OCI-LY1 (cell line): Measurements from ENCODE around the gene KLF4.

Experiments
- H2AFZ ChIP-seq: fragments of 200-600 bp; sonication (generic), shearing (Covaris generic); 2 replicates; pipeline ENCODE4 v1.6.0; 2014; ENCODE audit warnings: antibody characterized with exemption, mild to moderate bottlenecking, low read length
- H3F3A ChIP-seq: fragments of 200-600 bp; sonication (generic), shearing (Covaris generic); 2 replicates; pipeline ENCODE4 v1.6.0; 2014; ENCODE audit warnings: mild to moderate bottlenecking, antibody characterized with exemption, low read length, moderate library complexity; ENCODE audit not compliant: insufficient read depth
- H3K27ac ChIP-seq: fragments of 200-600 bp; sonication (generic); 2 replicates; pipeline ENCODE4 v1.5.1; 2014; ENCODE audit warnings: low read length, mixed run types, mild to moderate bottlenecking, low read depth; ENCODE audit not compliant: poor library complexity, severe bottlenecking
- H3K27me3 ChIP-seq: fragments of 200-600 bp; sonication (generic); 2 replicates; pipeline ENCODE4 v1.6.0; 2014; ENCODE audit warnings: antibody characterized with exemption, mild to moderate bottlenecking, low read length, moderate library complexity; ENCODE audit not compliant: insufficient read depth
- H3K36me3 ChIP-seq: fragments of 200-600 bp; sonication (generic); 2 replicates; pipeline ENCODE4 v1.6.1; 2014; ENCODE audit warnings: mild to moderate bottlenecking, antibody characterized with exemption, low read length, moderate library complexity, mixed read lengths; ENCODE audit not compliant: insufficient read depth
- H3K4me1 ChIP-seq: fragments of 200-600 bp; sonication (generic); 2 replicates; pipeline ENCODE4 v1.5.1; 2014; ENCODE audit warnings: mild to moderate bottlenecking, low read length, moderate library complexity; ENCODE audit not compliant: insufficient read depth, severe bottlenecking
- H3K4me2 ChIP-seq: fragments of 200-600 bp; sonication (generic), shearing (Covaris generic); 2 replicates; pipeline ENCODE4 v1.6.1; 2014; ENCODE audit warnings: low read length
- H3K4me3 ChIP-seq: fragments of 200-600 bp; sonication (generic); 2 replicates; pipeline ENCODE4 v1.5.1; 2014; ENCODE audit warnings: low read length, low read depth, mild to moderate bottlenecking, mixed read lengths; ENCODE audit not compliant: poor library complexity, severe bottlenecking
- H3K79me2 ChIP-seq: fragments of 200-600 bp; shearing (Covaris generic); 2 replicates; pipeline ENCODE4 v1.6.1; 2016; ENCODE audit warnings: mixed run types, low read length, mixed read lengths; ENCODE audit not compliant: insufficient read depth
- H3K9ac ChIP-seq: fragments of 200-600 bp; sonication (generic), shearing (Covaris generic); 2 replicates; pipeline ENCODE4 v1.6.1; 2014; ENCODE audit warnings: mild to moderate bottlenecking, low read length, mixed read lengths
- H3K9me2 ChIP-seq: fragments of 200-600 bp; sonication (generic), shearing (Covaris generic); 2 replicates; pipeline ENCODE4 v1.6.1; 2014; ENCODE audit warnings: low read depth, mild to moderate bottlenecking, low read length, mixed read lengths
- H3K9me3 ChIP-seq: fragments of 200-600 bp; shearing (Covaris generic); 2 replicates; pipeline ENCODE4 v1.6.1; 2014; ENCODE audit warnings: low read length, mixed read lengths
- H4K20me1 ChIP-seq: fragments of 200-600 bp; sonication (generic), shearing (Covaris generic); 2 replicates; pipeline ENCODE4 v1.6.0; 2016; ENCODE audit warnings: mild to moderate bottlenecking, low read length; ENCODE audit not compliant: insufficient read depth
- EZH2 ChIP-seq: fragments of 200-600 bp; sonication (generic), shearing (Covaris generic); IDR thresholded peaks from 2 replicates; pipeline ENCODE4 v1.8.0; 2017; ENCODE audit warnings: borderline replicate concordance, mixed run types, mild to moderate bottlenecking, antibody characterized with exemption, low read length, moderate library complexity, mixed read lengths
- TF ChIP-seq, protein P1 (sequence below): fragments of 200-600 bp; sonication (generic), shearing (Covaris generic); IDR thresholded peaks from 2 replicates; pipeline ENCODE4 v1.5.1; 2017; ENCODE audit warnings: mild to moderate bottlenecking, antibody characterized with exemption, low read length, moderate library complexity, mixed read lengths

Gene KLF4

GRCh38 chr9:107447834-107448233, 41.7 kb downstream of the KLF4 start:
- no peak overlapping the region for H2AFZ ChIP-seq
- no peak overlapping the region for H3K4me3 ChIP-seq
- no peaks in the 10 kb centered on the region for H3K9me2 ChIP-seq
- no peak overlapping the region for H3K4me2 ChIP-seq
- TF ChIP-seq, protein P1, sequence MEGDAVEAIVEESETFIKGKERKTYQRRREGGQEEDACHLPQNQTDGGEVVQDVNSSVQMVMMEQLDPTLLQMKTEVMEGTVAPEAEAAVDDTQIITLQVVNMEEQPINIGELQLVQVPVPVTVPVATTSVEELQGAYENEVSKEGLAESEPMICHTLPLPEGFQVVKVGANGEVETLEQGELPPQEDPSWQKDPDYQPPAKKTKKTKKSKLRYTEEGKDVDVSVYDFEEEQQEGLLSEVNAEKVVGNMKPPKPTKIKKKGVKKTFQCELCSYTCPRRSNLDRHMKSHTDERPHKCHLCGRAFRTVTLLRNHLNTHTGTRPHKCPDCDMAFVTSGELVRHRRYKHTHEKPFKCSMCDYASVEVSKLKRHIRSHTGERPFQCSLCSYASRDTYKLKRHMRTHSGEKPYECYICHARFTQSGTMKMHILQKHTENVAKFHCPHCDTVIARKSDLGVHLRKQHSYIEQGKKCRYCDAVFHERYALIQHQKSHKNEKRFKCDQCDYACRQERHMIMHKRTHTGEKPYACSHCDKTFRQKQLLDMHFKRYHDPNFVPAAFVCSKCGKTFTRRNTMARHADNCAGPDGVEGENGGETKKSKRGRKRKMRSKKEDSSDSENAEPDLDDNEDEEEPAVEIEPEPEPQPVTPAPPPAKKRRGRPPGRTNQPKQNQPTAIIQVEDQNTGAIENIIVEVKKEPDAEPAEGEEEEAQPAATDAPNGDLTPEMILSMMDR: no peak
- no peak for TF ChIP-seq EZH2
- H3K27ac ChIP-seq: no peak overlapping the region
- H3K36me3 ChIP-seq: no peaks in the 10 kb centered on the region
- no peaks in the 10 kb centered on the region for H3K27me3 ChIP-seq
- H3K9ac ChIP-seq: no peak overlapping the region
- H3K4me1 ChIP-seq: no peaks in the 10 kb centered on the region
- no peaks in the 10 kb centered on the region for H3K9me3 ChIP-seq
- H3K79me2 ChIP-seq: no peaks in the 10 kb centered on the region
- H3F3A ChIP-seq: no peaks in the 10 kb centered on the region
- H4K20me1 ChIP-seq: no peaks in the 10 kb centered on the region

DNA sequence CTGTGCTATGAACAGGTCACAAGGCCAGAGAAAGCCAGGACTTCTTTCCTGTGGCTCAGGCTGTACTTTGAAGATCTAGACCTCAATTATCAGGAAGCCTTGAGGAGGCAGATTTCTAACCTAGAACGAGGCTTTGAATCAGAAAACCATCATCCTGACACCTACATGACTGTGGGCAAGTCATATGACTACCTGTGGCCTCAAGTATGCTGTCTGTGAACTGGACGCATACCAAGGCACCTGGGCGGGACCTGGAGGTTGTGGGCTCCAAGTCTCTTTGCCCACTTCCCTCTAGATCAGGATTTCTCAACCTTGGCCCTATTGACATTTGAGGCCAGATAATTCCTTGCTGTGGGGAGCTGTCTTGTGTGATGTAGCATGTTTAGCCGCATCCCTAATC, 42.5 kb downstream of the KLF4 start:
- H3K4me1 ChIP-seq: no peaks in the 10 kb centered on the region
- no peaks in the 10 kb centered on the region for H4K20me1 ChIP-seq
- H3K9me2 ChIP-seq: no peaks in the 10 kb centered on the region
- H3K9me3 ChIP-seq: no peaks in the 10 kb centered on the region
- no peak overlapping the region for H3K4me2 ChIP-seq
- H3K9ac ChIP-seq: no peak overlapping the region
- no peaks in the 10 kb centered on the region for H3F3A ChIP-seq
- H3K27ac ChIP-seq: no peak overlapping the region
- H2AFZ ChIP-seq: no peak overlapping the region
- no peaks in the 10 kb centered on the region for H3K27me3 ChIP-seq
- TF ChIP-seq EZH2: no peak
- TF ChIP-seq, protein P1: no peak
- no peaks in the 10 kb centered on the region for H3K36me3 ChIP-seq
- no peaks in the 10 kb centered on the region for H3K79me2 ChIP-seq
- no peak overlapping the region for H3K4me3 ChIP-seq

DNA sequence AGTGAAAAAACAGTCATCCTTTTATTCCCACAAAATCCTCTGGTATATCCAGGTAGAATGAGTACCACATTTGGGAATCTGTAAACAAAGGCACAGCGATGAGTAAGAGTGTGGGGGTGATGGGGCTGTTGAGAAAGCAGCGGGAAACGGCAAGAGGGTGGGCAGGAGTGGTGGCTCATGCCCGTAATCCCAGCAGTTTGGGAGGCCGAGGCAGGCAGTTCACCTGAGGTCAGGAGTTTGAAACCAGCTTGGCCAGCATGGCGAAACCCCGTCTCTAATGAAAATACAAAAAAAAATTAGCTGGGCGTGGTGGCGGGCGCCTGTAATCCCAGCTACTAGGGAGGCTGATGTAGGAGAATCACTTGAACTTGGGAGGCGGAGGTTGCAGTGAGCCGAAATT, 43.1 kb downstream of the KLF4 start:
- no peaks in the 10 kb centered on the region for H4K20me1 ChIP-seq
- H2AFZ ChIP-seq: no peak overlapping the region
- no peaks in the 10 kb centered on the region for H3K9me3 ChIP-seq
- H3K4me2 ChIP-seq: no peak overlapping the region
- no peaks in the 10 kb centered on the region for H3K36me3 ChIP-seq
- no peak overlapping the region for H3K4me3 ChIP-seq
- no peak overlapping the region for H3K27ac ChIP-seq
- no peaks in the 10 kb centered on the region for H3K27me3 ChIP-seq
- H3K9ac ChIP-seq: no peak overlapping the region
- no peaks in the 10 kb centered on the region for H3F3A ChIP-seq
- no peaks in the 10 kb centered on the region for H3K9me2 ChIP-seq
- no peak for TF ChIP-seq EZH2
- TF ChIP-seq, protein P1: no peak
- H3K4me1 ChIP-seq: no peaks in the 10 kb centered on the region
- no peaks in the 10 kb centered on the region for H3K79me2 ChIP-seq
